ENCODE data around the gene WDSUB1. TPM values are rescaled to one million over a fixed set of nuclear protein-coding genes. Genes with fewer than 3 reads are reported as not detected.

Gene WDSUB1
- total RNA-seq, 1 experiment from 2014 or later = 6.5 TPM

DNA sequence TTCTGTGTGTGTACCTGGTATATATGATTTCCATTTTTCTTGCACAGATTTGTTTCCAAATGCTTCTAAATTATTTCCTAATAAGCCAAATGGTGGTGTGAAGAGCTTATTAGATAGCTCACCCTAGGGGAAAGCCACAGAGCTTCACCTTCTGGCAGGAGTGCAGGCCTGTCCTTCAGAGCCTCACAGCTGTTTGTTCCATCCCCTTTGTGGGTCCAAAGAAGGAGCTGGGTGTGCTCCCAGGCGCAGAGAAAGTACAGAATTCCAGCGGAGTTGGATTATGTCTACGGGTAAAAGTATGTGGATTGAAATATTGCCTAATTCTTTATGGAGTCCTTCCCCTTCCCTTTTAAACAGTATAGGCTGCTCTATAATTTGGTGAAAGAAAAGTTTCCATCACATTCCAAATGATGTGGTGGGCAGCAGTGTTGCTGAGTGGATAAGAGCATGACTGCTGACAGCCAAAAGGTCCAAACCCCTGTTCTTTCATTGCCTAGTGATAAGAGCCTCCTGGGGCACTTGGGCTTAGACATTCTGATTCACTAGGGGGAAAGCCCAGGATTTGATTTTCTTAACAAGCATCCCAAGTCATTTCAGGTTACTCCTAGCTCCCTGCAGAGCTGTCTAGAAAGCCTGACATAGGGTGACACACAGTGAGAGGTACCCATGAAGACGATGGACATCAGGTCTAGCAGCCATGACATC, 86.6 kb downstream of the WDSUB1 start:
- CTCF ChIA-PET = interaction anchor here (0.9 to 1.1 kb wide), 2 partner anchors 16 to 76 kb away, joined by 3 read pairs; no protein-coding TSS in a partner anchor
- H3K36me3 Mint-ChIP-seq (ENCODE audit: insufficient read depth, unreplicated experiment) = peaks cover 80% of the 10 kb centered on the region
- TF ChIP-seq CTCF (IDR thresholded peaks at IDR 0.05; ENCODE audit: unreplicated experiment) = no peak
- BruUV-seq (replicated peaks) = no TSS peak
- no peaks in the 10 kb centered on the region for H3K9me3 Mint-ChIP-seq (ENCODE audit: unreplicated experiment)
- DNase-seq (ENCODE audit: unreplicated experiment) = no peak
- H3K4me1 Mint-ChIP-seq (ENCODE audit: insufficient read depth, unreplicated experiment) = no peaks in the 10 kb centered on the region
- no peak overlapping the region for H3K27ac Mint-ChIP-seq (ENCODE audit: low read depth, unreplicated experiment)
- no peaks in the 10 kb centered on the region for H3K27me3 Mint-ChIP-seq (ENCODE audit: insufficient read depth, unreplicated experiment)
- intact Hi-C loops (cut with micrococcal nuclease) = loop anchor here (5.0 kb wide), 1 partner anchor 602 kb away; no protein-coding TSS in a partner anchor
- POLR2A ChIA-PET = no interaction called here
- H3K4me3 Mint-ChIP-seq (ENCODE audit: unreplicated experiment) = no peak overlapping the region

DNA sequence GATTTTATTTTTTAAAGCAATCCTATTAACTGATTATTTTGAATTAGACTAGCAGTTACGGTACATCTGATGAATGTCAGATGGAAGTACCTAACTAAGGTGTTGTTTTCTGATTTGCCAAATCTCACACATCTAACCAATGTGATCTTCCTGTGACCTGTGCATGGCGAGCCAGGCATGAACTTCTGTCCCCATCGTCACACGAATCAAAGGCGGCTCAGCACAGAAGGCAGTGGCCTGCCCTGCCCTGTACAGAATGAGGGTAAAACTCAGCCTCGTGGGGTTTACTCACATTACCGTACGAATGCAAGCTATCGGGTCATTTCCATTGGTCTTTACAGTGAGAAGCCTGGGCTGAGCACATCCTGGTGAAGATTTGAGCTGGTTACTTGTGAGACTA, 87.3 kb downstream of the WDSUB1 start:
- ChIA-PET POLR2A (interaction anchor here (0.6 kb wide), 1 partner anchor 67 kb away, joined by 3 read pairs; no protein-coding TSS in a partner anchor), CTCF (interaction anchor here (0.6 kb wide), 1 partner anchor 201 kb away, joined by 3 read pairs; no protein-coding TSS in a partner anchor)
- Mint-ChIP-seq H3K36me3 (ENCODE audit: insufficient read depth, unreplicated experiment) (peaks cover 80% of the 10 kb centered on the region), H3K27me3 (ENCODE audit: insufficient read depth, unreplicated experiment) (no peaks in the 10 kb centered on the region), H3K4me3 (ENCODE audit: unreplicated experiment) (no peak overlapping the region), H3K4me1 (ENCODE audit: insufficient read depth, unreplicated experiment) (no peaks in the 10 kb centered on the region), H3K27ac (ENCODE audit: low read depth, unreplicated experiment) (no peak overlapping the region), H3K9me3 (ENCODE audit: unreplicated experiment) (no peaks in the 10 kb centered on the region)
- no TSS peak for BruUV-seq (replicated peaks)
- no peak for TF ChIP-seq CTCF (IDR thresholded peaks at IDR 0.05; ENCODE audit: unreplicated experiment)
- no peak for DNase-seq (ENCODE audit: unreplicated experiment)
- intact Hi-C loops (cut with micrococcal nuclease) = loop anchor here (5.0 kb wide), 1 partner anchor 603 kb away; no protein-coding TSS in a partner anchor

- H3K27me3 Mint-ChIP-seq (ENCODE audit: insufficient read depth, unreplicated experiment) = no peaks in the 10 kb centered on the region
- ChIA-PET CTCF (no interaction called here), POLR2A (no interaction called here)
- no peak overlapping the region for H3K27ac Mint-ChIP-seq (ENCODE audit: low read depth, unreplicated experiment)
- no peaks in the 10 kb centered on the region for H3K4me1 Mint-ChIP-seq (ENCODE audit: insufficient read depth, unreplicated experiment)
- H3K9me3 Mint-ChIP-seq (ENCODE audit: unreplicated experiment) = no peaks in the 10 kb centered on the region
- no peak overlapping the region for H3K4me3 Mint-ChIP-seq (ENCODE audit: unreplicated experiment)
- BruUV-seq (replicated peaks) = no TSS peak
- peaks cover 85% of the 10 kb centered on the region for H3K36me3 Mint-ChIP-seq (ENCODE audit: insufficient read depth, unreplicated experiment)
- intact Hi-C loops (cut with micrococcal nuclease) = loop anchor here (5.0 kb wide), 1 partner anchor 606 kb away; no protein-coding TSS in a partner anchor
- no peak for TF ChIP-seq CTCF (IDR thresholded peaks at IDR 0.05; ENCODE audit: unreplicated experiment)
- no peak for DNase-seq (ENCODE audit: unreplicated experiment)
Measured at GRCh38 chr2:159196393-159196925, 90.0 kb downstream of the WDSUB1 start.

DNA sequence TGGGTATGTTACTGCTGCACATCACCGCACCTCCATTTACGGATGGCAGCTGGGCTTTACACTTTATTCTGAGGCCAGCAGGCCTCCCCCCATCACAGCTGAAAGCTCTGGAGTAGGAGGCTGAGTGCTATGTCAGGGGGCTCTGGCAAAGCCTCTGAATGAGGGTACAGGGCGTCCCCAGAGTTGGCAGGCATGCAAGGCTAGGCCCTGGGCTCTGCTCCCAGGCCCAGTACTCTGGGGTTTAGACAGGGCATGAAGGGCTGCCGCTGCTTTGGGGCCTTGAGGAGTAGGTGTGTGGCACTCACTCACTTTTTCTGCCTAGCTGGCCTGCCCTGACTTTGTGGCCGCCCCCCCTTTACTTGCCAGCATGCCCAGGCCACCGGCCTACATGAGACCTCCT, 90.8 kb downstream of the WDSUB1 start:
- no TSS peak for BruUV-seq (replicated peaks)
- no peak for TF ChIP-seq CTCF (IDR thresholded peaks at IDR 0.05; ENCODE audit: unreplicated experiment)
- H3K4me3 Mint-ChIP-seq (ENCODE audit: unreplicated experiment) = no peak overlapping the region
- no peak for DNase-seq (ENCODE audit: unreplicated experiment)
- no peaks in the 10 kb centered on the region for H3K4me1 Mint-ChIP-seq (ENCODE audit: insufficient read depth, unreplicated experiment)
- no peak overlapping the region for H3K27ac Mint-ChIP-seq (ENCODE audit: low read depth, unreplicated experiment)
- peaks cover 83% of the 10 kb centered on the region for H3K36me3 Mint-ChIP-seq (ENCODE audit: insufficient read depth, unreplicated experiment)
- intact Hi-C loops (cut with micrococcal nuclease) = loop anchor here (5.0 kb wide), 1 partner anchor 607 kb away; no protein-coding TSS in a partner anchor
- ChIA-PET CTCF (interaction anchor here (0.6 kb wide), 1 partner anchor 65 kb away, joined by 3 read pairs; no protein-coding TSS in a partner anchor), POLR2A (interaction anchor here (0.6 kb wide), 1 partner anchor 89 kb away, joined by 3 read pairs; no protein-coding TSS in a partner anchor)
- no peaks in the 10 kb centered on the region for H3K9me3 Mint-ChIP-seq (ENCODE audit: unreplicated experiment)
- no peaks in the 10 kb centered on the region for H3K27me3 Mint-ChIP-seq (ENCODE audit: insufficient read depth, unreplicated experiment)
